GM18858 (cell line): ENCODE measurements around the gene JPT1.
"Not testable (repeated sequence)": the region's sequence is repeated elsewhere in the genome, so short reads cannot be mapped to it uniquely, and the experiment has no call there.

Source experiments
- ATAC-seq: cut with Tn5 transposase; IDR thresholded peaks from one replicate; pipeline ENCODE4 v1.9.1; 2021; ENCODE audit not compliant: unreplicated experiment

Gene JPT1

DNA sequence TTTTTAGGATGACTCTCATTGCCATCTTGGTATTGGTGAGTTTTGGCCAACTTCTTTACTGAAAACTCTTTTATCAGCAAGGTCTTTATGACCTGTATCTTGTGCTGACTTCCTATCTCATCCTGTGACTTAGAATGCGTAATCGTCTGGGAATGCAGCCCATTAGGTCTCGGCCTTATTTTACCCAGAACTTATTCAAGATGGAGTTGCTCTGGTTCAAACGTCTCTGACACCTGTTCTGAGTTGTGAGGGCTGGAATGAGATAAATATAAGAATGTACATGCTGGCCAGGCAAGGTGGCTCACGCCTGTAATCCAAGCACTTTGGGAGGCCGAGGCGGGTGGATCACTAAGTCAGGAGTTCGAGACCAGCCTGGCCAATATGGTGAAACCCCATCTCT, 4.2 kb upstream of the JPT1 start:
- not testable (repeated sequence) for ATAC-seq

GRCh38 chr17:75155191-75155601, 884 bp upstream of the JPT1 start:
- no peak for ATAC-seq

DNA sequence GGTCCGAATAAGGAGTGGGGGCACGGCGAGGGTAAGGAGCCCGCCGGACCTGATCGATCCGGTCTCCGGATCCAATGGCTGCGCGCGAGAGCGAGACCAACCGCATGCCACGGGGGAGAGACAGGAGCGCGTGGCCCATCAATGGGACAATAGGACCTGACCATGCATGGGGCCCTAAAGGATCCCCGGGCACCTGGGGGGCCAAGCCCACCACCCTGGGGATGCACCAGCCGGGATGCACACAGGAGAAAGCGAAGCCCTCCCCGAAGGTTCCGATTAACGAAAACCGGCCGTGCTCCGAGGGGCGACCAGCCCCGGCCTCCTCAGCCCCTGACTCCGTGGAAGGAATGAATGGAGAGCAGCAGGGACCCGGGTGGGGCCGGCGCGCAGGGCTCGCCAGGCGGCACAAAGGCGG, 525 bp downstream of the JPT1 start:
- ATAC-seq: peak; percentile 2

DNA sequence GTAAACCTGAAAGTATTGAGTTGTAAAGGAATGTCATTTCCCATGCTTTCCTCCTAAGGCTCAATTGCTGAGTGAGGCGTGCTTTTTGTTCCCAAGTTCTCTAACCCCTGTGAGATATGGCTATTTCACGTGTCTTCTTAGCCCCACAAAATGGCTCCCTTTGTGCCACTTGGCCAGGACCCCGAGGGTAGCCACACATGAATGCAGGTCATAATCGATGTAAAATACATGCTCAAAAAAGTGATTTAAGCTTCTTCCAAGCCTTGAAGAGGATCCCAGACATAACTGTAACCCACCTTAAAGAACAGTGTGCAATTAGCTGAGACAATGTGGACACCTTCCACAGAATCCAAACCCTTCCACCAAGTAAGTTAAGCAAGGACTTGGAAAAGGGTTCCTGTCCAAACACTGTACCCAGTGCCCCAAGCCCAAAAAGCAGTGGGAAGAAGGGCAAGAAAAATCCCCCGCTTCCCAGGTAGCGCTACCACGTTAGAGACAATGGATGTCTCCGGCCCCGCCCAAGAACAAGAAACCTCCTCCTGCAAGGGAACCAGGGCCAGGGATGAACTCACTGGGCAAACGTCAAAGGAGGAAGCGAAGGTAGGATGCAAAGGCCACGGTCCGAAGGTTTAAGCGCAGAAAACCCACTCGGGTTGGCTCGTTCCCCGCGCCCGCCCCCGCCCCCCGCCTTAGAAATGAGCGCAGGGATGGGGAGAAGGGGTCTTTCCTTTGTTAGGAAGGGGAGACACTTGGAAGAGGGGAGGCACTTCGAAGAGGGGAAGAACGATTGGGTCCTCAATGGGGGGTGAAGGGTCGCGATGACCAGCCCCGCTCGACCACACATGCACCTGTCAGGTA, 1.2 kb downstream of the JPT1 start:
- no peak for ATAC-seq

DNA sequence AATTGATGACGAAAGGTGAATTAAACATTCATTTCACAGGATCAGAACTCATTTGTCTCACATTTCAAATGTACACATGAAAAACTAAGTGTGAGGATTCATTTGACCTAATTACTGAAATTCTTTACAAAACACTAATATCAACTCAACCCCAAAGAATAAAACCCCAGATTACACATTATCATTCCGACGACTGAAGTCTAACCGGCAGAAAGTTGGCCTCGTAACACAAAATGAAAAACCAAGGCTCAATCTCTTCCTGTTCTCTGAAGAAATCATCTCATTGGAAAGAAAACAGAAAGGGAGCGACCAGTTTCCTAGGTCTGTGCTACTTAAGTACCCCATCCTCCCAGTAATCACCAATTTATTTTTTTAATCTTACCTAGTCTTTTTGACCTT, 1.8 kb downstream of the JPT1 start:
- ATAC-seq: no peak

DNA sequence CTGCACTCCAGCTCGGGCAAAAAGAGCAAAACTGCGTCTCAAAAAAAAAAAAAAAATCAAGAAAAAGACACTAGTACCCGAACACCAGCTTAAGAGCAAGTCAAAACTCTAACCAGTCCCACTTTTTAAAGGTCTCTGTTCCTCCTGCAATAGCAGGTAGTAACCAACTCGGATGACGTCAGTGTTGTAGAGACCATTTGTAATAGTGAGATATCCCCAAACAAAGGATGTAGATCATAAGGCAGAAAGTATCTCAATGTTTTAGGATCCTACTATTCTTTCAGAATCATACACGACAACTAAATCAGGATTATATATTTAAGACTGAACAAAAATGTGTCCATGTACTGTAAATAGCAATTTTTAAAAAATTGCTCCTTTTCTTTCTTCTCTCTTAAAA, 2.4 kb downstream of the JPT1 start:
- no peak for ATAC-seq

GRCh38 chr17:75147878-75148546, 6.3 kb downstream of the JPT1 start:
- no peak for ATAC-seq

GRCh38 chr17:75146592-75146991, 7.7 kb downstream of the JPT1 start:
- no peak for ATAC-seq

DNA sequence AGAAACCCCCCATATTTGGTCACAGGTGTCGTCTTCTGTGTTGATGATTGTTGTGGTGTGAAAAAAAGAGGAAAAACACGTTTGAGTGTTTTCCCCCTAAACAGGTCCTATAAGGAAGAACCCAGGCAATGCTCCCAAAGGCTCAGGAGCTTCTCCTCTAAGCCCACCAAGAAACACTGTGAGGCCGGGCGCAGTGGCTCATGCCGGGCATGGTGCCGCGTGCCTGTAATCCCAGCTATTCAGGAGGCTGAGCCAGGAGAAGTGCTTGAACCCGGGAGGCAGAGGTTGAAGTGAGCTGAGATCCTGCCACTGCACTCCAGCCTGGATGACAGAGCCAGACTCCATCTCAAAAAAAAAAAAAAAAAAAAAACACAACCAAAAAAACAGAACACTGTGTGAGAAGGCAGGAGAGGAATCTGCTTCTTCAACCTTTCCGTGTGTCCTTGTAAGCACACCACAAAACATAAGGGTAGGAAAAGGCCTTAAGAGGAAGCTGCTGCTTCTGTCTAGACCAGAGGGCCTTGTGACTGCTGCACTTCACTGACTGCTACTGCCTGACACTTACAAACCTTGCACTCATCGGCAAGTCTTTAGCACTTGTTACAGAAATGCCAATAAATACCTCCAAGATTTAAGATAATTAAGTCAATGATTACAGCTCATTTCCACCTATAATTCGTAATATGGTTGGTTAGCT, 9.3 kb downstream of the JPT1 start:
- no peak for ATAC-seq

GRCh38 chr17:75142236-75142971, 11.9 kb downstream of the JPT1 start:
- no peak for ATAC-seq

- ATAC-seq: no peak
Observed at GRCh38 chr17:75138519-75138918, 15.8 kb downstream of the JPT1 start.

GRCh38 chr17:75137762-75138161, 16.6 kb downstream of the JPT1 start:
- ATAC-seq: not testable (repeated sequence)

GRCh38 chr17:75135946-75136345, 18.4 kb downstream of the JPT1 start:
- ATAC-seq: no peak

DNA sequence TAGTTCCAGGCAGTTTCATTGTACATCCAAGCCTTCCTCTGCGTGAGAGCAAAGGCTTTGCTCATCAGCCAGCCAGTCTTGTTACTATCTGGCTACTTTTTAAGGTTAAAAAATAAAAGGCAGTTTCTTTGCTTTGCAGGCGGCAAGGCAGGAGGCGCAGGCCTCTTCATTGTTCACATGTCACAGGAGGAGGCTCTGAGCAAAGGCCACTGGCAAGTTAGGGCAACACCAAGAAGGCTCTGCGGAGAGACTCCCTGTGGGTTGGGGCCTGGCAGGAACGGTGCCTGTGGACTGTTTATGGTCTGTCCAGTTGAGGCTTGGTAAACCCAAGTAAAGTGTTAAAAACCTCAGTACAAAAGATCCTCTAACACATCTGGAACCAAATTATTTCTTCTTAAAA, 18.9 kb downstream of the JPT1 start:
- ATAC-seq: no peak

- ATAC-seq: not testable (repeated sequence)
Observed at GRCh38 chr17:75133607-75134347, 20.5 kb downstream of the JPT1 start.

DNA sequence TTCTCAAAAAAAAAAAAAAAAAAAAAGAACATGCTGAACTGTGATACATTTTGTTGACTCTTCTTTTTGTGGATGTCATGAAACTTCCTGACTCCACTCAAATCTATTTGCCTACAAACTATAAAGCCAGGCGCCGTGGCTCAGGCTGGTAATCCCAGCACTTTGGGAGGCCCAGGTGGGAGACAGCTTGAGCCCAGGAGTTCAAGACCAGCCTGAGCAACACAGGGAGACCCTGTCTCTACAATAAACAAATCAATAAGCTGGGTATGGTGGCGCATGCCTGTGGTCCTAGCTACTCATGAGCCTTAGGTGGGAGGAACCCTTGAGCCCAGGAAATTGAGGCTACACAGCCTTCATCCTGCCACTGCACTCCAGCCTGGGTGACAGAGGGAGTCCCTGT, 21.3 kb downstream of the JPT1 start:
- ATAC-seq: no peak

DNA sequence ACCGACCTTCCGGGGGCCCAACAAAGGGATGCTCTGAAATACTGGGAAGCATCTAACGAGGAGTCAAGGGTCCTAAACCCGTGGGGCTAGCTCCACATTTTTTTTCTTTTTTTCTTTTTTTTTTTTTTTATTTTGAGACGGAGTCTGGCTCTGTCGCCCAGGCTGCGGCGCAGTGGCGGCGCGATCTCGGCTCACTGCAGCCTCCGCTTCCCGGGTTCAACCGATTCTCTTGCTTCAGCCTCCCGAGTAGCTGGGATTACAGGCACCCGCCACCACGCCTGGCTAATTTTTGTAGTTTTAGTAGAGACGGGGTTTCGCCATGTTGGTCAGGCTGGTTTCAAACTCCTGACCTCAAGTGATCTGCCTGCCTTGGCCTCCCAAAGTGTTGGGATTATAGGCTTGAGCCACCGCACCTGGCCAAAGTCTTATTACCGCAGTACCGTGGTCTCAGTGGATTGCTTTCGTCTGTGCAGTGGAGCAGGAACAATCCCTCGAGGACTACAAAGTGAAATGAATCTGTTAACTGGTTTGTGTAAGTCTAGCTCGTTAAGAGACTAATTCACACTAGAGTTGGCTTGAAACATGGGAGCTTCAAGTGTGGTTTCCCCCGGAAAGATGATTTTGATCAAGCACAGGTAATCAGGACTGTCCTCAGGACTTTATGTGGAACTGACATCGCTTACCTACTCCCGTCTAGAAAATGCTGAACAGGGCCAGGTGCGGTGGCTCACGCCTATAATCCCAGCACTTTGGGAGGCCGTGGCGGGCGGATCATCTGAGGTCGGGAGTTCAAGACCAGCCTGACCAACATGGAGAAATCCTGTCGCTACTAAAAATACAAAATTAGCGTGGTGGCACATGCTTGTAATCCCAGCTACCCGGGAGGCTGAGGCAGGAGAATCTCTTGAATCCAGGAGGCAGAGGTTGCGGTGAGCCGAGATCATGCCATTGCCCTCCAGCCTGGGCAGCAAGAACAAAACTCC, 22.0 kb downstream of the JPT1 start:
- ATAC-seq: not testable (repeated sequence)

DNA sequence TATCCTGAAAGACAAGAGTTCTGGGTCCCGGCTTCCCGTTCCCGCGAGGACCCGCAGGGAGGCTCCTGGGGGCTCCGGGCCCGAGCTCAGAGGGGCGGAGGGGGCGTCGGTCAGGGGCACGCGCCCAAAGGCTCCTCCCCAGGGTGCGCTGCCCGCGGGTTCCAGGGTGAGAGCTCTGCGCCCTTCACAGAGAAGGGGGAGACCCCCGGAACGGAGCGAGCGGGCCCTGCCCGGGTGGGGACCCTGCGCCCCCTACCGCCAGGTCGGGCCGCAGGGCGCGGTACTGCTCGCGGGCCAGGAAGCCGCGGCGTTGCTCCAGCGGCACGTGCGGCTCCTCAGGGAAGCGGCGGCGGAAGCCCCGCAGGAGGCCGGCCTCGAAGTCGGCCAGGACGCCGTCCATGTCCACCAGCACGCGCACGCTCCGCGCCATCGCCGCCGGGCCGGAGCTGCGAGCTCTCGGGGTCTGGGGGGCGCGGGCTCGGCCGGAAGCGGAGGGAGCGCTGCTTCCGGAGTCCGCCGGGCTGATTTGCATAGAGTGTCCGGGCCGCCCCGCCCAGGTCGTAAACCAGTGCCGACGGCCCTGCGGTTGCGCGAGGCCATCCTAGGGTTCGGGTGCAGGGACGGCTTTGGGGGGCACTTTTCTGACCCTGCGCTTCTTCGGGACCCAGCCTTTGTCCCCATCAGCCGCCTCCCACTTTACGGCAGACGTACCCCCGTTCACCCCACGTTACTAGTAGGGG, 22.9 kb downstream of the JPT1 start, which contains the start of gene NT5C:
NT5C (minus strand) TSS at position 465 of the 740 bp plus-strand sequence; CDS start at position 430, 35 bp downstream.
- ATAC-seq: peak; percentile 69
